ENCODE measurements around the gene ARHGEF7.

DNA sequence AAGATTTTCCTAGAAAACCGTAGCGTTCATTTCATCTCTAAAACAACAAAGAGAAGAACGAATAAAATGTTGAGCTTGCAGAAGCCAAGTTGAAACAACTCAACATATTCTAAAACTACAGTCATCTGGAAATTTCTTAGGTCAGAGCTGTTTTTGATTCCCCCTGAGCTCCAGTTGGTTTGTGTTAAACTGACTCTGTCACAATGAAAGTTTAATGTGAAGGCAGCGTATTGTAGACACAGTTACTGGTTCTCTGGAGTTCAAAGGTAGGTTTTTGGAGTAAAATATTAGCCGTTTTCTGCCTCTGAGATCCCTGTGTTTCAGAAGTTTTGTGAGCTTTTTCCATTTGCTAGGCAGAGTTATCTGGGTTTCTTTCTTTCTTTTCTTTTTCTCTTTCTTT, 2.2 kb downstream of the ARHGEF7 start:
- TF ChIP-seq EZH2 (IDR thresholded peaks at IDR 0.05) (no peak), CTCF (IDR thresholded peaks at IDR 0.05 in 2 of 3, conservative IDR thresholded peaks at IDR 0.05 in 1 of 3; ENCODE audit: borderline replicate concordance in 1 of 3, insufficient read depth in 1 of 3, low read depth in 2 of 3, low read length in 2 of 3) (no peak), EGR1 (IDR thresholded peaks at IDR 0.05; ENCODE audit: low read depth) (no peak), ZFX (IDR thresholded peaks at IDR 0.05) (no peak), YY1 (IDR thresholded peaks at IDR 0.05; ENCODE audit: extremely low read depth, insufficient replicate concordance, low read depth, low read length) (no peak), SIN3A (IDR thresholded peaks at IDR 0.05; ENCODE audit: low read depth) (no peak), EZH2phosphoT487 (IDR thresholded peaks at IDR 0.05; ENCODE audit: borderline replicate concordance) (no peak), SP1 (IDR thresholded peaks at IDR 0.05; ENCODE audit: low read depth) (no peak)
